GM19328 (cell line): ENCODE results near the gene FAH.

Source experiments
- ATAC-seq: cut with Tn5 transposase; IDR thresholded peaks from one replicate; pipeline ENCODE4 v1.9.1; 2021; ENCODE audit warnings: mild to moderate bottlenecking, moderate library complexity; ENCODE audit not compliant: unreplicated experiment

FAH gene

GRCh38 chr15:80171787-80172186 lies 19.0 kb downstream of the FAH start:
- no peak for ATAC-seq

- ATAC-seq = no peak
Measured at GRCh38 chr15:80172401-80172800, 19.6 kb downstream of the FAH start.

- ATAC-seq = no peak
Measured at GRCh38 chr15:80173022-80173759, 20.4 kb downstream of the FAH start.

GRCh38 chr15:80174017-80174746 lies 21.4 kb downstream of the FAH start:
- no peak for ATAC-seq

- ATAC-seq = no peak
Measured at GRCh38 chr15:80175436-80175835, 22.6 kb downstream of the FAH start.

GRCh38 chr15:80176443-80176842 lies 23.6 kb downstream of the FAH start:
- ATAC-seq = no peak

- no peak for ATAC-seq
Measured at GRCh38 chr15:80177156-80177555, 24.4 kb downstream of the FAH start.

- ATAC-seq = no peak
Measured at GRCh38 chr15:80179025-80179759, 26.4 kb downstream of the FAH start.

- no peak for ATAC-seq
Measured at GRCh38 chr15:80179935-80180334, 27.1 kb downstream of the FAH start.

- ATAC-seq = no peak
Measured at GRCh38 chr15:80180468-80180867, 27.7 kb downstream of the FAH start.

- ATAC-seq = no peak
Measured at GRCh38 chr15:80180986-80181385, 28.2 kb downstream of the FAH start.

GRCh38 chr15:80182611-80183261 lies 29.9 kb downstream of the FAH start:
- ATAC-seq = no peak

- no peak for ATAC-seq
Measured at GRCh38 chr15:80183306-80183705, 30.5 kb downstream of the FAH start.

GRCh38 chr15:80183886-80184285 lies 31.1 kb downstream of the FAH start:
- ATAC-seq = no peak

- no peak for ATAC-seq
Measured at GRCh38 chr15:80184554-80184953, 31.8 kb downstream of the FAH start.

- no peak for ATAC-seq
Measured at GRCh38 chr15:80185152-80185551, 32.4 kb downstream of the FAH start.

- no peak for ATAC-seq
Measured at GRCh38 chr15:80186066-80186465, 33.3 kb downstream of the FAH start.

GRCh38 chr15:80186597-80186996 lies 33.8 kb downstream of the FAH start:
- ATAC-seq = no peak

GRCh38 chr15:80188251-80188650 lies 35.5 kb downstream of the FAH start:
- ATAC-seq = no peak

- no peak for ATAC-seq
Measured at GRCh38 chr15:80191198-80191597, 38.4 kb downstream of the FAH start.

GRCh38 chr15:80191897-80192595 lies 39.2 kb downstream of the FAH start:
- no peak for ATAC-seq
